ENCODE measurements around the gene KRTAP4-3.

DNA sequence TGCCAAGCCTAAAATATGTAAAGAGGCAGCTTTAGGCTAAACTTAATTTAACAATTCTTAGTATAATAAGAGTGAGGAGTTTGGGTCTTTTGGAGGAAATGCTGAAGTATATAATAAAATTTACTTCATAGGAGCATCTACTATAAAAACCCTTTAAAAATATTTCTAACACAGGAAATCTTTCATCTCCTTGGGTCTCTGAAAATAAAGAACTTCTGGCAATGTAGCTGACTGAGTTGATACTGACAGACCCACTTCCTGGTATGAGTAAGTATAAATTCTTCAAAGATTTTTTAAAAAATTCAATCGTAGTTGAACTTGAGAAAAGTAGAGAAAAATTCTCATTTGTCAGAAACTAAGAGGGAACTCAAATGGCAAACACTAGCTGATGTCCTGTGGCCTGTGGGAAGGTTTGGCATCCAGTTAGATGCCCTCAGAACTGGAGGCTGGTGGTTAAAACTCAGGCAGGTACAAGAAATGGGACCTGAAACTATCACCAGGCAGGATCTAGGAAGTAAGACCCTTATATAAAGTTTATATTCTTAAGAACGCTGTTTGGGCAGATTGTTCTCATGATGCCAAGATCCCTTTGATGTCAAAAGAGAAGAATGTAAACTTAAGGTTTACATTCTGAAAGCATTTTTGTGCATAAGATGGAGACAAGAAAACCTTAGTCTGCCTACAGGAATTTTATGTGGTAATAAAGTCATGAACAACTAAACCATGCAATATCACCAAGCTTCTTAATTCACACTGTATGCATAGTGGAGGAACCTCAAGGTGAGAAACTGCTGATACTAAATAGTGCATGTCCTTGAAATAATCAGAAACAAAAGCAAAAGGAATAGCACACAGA, 33.9 kb downstream of the KRTAP4-3 start:
- TF ChIP-seq CTCF (IDR thresholded peaks at IDR 0.05; ENCODE audit: low read length), result no peak
- no peak for TF ChIP-seq EZH2 (IDR thresholded peaks at IDR 0.05; ENCODE audit: borderline replicate concordance, low read length)

Data from OCI-LY1 (cell line).